Stimulated activated CD4-positive, alpha-beta T cell treated with anti-CD3 and anti-CD28 coated beads, TNF-alpha, amount 100 ng/mL, for 1 hour (primary cell): Measurements from ENCODE around the gene DIPK1B.

ENCODE experiments used
- DNase-seq, 3 donors: peaks; one replicate each; pipeline ENCODE4 v3.0.0-alpha.2; 2020; ENCODE audit warnings: low read depth in 3 of 3, low spot score in 1 of 3

DIPK1B gene

DNA sequence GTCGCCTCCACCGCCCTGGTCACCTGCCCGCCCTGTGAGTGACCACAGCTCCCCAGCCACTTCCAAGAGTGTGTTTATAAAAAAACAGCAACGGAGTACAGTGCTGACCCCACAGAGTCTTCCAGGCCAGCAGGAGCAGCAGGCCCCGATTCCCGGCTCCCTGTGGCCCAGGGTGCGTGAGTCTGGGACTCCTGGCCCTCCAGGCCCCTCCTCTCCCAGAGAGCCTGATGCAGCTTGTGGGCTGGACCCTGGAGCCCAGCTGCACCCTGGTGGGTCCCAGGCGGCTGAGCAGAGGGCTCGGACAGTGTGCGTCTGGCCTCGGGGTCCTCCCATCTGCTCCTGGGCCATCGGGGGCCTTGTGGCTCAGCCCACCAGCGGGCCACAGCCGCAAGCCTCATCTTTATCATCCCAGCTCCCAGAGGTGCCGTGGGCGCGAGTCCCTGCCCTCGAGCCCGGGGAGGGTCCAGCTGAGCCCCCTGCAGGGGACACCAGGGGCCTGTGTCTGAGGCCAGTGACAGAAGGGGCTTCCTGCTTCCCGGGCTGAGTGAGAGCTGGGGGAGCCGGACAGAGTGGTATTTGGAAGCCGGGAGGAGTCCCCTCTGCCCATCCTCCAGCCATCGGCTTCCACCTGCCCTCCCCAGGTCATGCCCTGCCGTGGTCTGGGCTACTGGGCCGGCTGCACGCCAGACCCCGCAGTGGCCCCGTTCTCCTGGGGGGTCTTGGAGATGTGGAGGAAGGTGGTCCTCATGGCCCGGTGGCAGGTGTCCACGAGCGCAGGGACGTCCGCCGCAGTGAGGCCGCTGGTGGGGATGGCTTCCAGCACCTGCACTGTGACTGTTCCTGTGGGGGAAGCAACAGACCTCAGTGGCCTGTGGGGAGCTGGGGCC, 39.0 kb upstream of the DIPK1B start:
- DNase-seq = no peak

DNA sequence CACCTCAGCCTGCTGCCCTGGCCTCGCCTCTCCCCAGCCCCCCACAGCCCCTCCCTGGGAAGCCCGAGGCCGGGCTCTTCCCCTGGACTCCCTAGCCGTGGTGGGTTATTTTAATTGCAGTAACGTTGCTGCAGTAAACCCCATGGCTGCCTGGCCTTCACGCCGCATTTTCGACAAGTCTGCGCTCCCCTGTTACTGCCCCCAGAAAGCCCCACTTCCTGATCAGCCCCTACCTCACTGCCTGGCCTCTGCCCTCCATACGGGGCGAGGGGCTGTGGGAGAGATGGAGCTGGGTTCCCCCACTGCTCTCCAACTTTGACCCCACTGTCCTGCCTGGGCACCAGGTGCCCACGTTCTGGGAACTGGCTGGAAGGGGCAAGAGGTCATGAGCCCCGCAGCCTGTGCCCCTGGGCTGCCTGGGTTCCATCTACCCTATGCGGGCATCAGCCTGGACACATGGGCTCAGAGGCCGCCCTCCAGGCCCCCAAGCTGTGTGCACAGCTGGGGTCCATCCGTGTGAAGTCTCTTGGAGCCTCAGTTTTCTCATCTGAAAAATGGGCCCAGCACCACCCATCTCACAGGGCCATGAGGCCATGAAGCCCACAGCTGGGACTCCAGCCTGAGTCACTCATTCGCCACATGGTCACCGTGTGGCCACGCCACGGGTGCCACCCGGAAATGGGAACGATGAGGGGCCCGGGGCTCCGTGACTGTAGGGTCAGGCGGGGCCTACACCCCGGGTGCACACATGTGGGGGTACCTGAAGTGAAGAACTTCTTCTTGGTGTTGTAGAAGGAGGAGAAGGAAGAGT, 38.2 kb upstream of the DIPK1B start:
- DNase-seq = no peak

DNA sequence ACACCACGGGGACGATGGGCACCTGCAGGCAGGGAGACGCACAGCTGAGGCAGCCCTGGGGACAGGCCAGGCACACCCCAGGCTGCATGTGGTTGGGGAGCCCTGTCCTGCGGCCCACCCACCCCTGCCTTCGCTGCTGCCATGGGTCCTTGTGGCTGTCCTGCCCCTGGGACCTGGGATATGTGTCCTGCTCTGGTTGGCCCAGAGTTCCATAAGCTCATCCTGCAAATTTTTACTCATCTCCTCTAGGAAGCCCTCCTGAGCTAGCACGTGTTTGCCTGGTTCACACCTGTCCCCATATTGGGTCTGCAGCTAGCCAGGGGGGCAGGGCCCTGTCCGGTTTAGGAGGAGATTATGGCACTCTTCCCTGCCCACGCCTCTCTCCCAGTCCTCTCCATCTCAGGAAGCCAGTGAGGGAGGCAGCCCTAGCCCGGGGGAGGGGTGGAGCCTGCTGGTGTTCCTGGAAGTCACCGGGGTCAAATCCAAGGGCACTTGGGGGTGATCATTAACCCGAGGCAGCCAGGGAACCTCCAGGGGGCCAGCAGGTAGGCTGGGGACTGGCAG, 37.5 kb upstream of the DIPK1B start:
- DNase-seq = no peak

DNA sequence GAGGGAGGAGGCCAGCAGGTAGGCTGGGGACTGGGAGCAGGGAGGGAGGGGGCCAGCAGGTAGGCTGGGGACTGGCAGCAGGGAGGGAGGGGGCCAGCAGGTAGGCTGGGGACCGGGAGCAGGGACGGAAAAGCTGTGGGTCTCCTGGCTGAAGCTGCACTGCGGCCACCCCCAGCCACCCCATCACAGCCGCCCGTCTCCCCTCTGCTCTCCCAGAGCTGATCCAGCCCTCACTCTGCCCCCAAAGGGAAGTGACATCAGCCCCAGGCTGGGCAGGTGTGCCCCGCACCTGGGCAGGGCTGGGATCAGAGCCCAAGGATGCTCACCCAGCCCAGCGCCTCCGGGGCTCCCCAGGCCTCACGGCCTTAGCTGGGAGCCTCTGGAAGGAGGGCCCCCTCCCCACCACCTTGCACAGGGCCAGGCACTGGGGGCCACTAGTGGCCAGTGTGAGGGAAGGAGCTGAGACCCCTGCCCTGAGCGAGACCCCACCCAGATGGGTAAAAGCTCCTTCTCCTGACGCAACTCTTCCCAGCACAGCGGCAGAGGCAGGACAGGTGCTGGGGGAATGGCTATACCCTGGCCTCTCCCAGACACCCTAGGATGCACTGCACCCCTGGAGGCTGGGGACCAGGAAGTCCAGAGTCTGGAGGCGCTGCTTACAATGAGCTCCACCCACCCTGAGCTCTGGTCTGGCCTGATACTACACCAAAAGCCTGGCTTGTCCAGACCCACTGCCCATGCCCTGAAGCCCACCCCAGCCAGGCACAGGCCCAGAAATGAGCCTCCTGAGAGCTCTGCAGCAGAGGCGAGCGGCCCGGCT, 36.7 kb upstream of the DIPK1B start:
- DNase-seq = no peak

DNA sequence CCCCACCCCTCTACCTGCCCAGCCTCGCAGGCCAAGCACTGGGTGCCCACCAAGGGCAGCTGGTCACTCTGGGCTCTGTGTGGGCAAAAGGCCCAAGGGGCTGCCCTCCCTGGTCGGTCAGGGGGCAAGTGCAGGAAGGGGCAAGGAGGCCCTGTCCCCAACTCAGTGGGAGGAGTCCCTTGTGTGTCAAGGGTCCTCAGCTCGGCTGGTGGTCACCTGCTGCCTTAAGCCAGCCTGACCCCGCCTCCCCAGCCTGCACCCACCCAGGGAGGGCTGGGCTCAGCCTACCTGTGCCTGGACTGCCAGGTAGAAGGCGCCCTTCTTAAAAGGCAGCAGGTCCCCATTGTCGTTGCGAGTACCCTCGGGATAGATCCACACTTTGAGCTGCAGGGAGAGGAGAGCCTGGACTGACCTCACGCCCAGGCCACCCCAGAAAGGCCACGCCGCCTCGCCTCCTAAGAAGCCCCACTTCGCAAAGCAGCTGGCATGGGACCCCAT, 36.0 kb upstream of the DIPK1B start:
- DNase-seq = no peak

DNA sequence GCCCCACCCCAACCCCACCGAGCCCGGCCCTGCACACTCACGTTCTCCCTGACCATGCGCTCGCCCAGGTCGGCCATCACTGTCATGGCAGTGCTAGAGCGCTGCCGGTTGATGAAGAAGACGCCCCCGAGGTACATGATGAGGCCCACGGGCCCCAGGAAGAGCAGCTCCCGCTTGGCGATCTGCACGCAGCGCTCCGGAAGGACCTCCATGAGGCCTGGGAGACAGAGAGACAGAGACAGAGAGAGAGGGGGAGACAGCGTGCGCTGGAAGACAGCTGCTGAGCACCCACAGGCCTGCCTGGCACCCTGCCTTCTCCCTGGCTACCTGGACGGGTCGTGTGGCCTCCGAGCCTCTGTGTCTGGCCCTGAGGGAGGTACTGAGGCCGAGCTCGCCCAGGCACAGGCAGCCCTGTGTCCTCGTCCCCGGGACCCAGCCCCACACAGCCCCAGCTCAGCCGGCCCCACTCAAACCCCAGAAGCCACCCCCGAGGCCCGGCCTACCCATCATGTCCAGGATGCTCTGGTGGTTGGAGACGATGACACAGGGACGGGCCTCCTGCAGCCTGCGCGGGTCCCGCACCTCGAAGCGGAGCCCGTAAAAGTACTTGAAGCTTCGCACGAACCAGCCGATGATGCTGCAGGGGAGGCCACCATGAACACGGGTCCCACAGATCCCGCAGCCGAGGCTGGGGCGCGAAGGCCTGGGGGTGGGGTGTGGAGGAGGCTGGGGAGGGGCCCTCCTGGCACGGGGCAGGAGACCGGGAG, 35.3 kb upstream of the DIPK1B start:
- no peak for DNase-seq

DNA sequence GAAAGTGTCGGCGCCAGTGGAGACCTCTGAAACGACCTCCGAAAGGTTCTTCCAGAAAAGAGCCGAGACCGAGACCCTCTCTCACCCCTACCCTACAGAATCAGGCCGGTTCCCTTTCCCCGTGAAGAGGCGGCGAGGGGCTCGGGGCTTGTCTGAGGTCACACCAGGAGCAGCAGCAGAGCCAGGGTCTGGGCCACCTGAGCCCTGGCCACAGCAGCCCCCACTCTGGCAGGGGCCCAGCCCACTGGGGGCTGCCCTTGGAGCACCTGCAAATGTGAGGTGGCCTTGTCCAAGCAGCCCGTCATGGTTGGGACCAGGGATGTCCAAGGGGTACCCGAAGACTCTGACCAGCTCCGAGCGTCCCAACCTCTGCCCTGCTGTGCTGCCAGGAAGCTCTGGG, 34.3 kb upstream of the DIPK1B start:
- no peak for DNase-seq

DNA sequence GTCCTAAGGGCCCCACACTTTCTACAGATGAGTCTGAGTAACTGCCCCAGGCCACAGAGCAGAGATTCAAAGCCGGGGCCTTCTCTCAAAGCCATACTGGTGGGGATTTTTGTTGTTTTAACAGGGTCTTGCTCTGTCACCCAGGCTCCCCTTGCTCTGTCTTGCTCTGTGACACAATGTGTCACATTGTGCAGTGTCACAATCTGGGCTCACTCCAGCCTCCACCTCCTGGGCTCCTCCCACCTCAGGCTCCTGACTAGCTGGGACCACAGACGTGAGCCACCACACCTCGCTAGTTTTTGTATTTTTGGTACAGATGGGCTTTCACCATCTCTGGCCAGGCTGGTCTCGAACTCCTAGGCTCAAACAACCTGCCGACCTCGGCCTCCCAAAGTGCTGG, 33.7 kb upstream of the DIPK1B start:
- no peak for DNase-seq

DNA sequence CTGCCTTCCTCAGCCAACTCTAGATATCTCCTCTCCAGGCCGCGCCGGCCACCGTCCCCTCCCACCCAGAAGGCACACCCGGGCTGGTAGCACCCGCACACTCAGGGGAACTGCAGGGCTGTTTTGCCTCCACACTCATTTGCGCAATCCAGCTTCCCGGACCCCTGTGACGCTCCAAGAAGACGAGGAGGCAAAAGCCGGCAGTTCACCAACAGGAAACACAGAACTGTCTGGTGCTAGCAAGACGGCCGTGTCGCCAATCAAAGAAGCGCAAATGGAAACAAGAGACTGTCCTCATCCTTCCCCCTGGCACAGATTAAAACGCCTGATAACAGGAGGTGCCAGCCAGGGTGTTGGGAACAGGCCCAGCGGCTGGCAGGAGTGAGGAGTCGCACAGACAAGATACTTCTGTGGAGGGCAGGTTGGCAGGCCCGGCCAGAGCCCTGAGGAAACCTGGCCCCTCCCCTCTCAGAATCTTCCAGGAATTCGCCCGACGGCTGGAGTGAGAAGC, 32.9 kb upstream of the DIPK1B start:
- no peak for DNase-seq

DNA sequence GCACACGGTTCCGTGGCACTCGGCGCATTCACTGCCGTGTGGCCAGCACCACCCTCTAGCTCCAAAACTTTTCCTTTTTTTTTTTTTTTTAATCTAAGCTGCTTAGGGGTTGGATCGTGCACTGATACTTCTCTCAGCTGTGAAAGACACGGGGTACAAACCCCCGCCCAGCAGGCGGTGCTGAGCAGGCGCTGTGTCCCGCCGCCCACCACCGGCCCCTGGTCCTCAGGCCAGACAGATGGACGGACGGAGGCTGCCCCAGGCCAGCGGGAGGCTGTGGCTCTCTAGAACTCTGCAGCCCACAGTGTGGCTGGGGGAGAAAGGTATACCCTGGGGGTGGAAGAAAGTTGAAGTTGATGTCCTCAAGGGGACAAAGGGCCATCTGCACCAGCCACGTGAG, 31.3 kb upstream of the DIPK1B start:
- no peak for DNase-seq

DNA sequence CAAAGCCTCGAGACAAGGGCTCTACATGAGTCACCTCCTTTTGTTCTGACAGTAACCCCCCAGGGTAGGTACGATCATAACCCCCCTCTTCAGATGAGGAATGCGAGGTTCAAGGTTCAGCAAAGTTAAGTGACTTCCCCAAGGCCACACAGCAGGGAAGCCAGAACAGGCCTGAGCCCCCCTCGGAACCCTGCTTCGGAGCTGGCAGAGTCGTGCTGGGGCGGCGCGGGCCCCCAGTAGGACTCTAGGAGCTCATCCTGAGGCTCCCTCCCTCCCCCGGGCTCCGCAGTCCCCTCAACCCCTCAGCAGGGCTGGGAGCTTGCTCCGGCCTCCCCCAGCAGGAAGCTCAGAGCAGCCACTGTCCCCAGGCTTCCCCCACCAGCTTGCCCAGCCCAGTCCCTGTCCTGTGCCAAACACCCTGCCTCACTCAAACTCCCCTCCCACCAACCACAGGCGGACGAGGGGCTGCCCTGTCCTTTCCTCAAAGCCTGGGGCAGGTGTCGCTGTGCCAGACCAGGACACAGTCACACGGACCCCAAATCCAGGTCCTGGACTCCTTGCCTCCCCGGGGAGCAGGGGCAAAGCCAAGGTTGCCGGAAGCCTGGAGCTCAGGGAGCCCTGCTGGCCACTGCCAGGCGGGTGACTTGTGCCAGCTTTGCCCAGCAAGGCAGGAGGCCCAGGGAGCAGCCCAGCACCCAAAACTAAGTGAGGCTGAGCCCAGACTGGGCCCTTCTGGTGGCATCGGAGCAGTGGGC, 30.2 kb upstream of the DIPK1B start:
- DNase-seq = no peak

DNA sequence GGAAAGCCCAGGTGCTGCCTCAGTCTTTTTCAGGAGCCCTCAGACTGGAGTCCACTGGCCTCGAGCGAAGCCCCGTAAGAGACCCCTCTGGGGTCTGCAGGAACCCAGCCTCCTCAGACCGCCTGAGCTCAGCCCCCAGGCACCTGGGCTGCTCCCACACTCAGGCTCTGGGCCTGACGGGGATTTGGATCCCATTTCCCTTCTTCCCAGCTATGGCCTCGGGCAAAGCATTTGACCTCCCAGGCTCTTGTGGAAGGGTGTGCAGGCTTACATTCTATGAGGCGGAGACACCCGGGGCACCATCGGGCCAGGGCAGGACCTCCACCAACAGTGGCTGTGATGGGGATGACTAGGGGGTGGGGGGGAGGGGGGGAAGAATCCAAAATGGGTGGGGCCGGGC, 29.7 kb upstream of the DIPK1B start:
- no peak for DNase-seq

DNA sequence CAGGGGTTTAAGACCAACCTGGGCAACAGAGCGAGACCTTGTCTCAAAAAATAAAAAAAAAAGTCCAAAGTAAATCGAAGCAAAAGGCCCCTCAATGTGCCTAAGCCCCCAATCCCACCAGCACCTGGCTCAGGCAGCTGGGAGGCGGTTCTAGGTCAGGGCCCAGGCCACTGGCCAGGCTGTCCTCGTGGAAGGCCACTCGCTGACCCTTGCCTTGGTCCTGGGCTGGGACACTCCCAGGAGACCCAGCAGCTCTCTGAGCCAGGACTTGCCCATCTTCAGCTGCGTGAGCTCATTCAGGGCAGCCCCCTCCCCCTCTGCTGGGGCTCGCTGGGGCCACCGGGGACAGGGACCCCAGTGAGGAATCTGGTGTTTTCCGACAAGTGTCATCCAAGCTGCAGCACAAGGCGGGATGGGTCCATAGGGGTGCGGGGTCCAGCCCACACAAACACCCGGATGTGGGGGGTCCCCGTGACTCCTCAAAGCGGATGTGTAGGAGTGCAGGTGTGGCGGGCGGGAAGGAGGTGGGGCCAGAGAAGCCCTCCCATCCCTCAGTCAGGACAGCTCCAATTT, 29.1 kb upstream of the DIPK1B start:
- no peak for DNase-seq

DNA sequence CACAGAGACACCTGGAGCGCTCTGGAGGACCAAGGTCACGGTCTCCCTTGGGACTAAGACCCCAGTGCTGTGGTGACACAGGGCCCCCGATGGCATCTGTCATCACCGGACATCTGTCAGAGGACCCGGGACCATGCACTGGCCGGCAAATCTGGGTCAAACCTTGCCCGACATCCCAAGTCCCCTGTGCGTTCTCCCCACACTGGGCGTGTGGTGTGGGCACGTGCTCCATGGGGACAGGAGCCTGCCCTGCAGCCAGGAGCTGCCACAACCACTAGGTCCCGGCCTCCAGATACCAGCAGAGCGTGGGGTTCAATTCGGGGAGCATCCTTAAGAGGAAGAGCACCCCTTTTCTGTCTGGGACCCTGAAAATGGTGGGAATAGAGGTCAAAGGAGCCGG, 28.6 kb upstream of the DIPK1B start:
- DNase-seq = no peak

DNA sequence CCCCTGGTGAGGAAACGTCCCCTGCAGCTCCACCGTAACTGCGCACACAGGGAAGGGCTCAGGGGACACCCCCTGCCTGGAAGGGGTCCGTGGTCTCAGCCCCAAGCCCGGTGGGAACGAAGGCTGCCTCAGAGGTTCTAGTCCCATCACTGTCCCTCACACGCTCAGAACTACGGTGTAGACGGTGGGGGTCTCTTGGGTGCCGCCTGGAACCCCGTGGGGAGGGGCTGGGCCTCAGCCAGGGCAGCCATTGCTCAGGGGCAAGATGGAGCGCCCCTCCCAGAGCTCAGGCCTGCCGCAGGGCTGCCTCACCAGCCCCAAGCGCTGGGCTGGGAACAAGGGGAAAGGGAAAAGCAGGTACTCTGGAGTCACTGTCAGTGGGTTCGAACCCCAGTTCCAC, 28.0 kb upstream of the DIPK1B start:
- DNase-seq = no peak

DNA sequence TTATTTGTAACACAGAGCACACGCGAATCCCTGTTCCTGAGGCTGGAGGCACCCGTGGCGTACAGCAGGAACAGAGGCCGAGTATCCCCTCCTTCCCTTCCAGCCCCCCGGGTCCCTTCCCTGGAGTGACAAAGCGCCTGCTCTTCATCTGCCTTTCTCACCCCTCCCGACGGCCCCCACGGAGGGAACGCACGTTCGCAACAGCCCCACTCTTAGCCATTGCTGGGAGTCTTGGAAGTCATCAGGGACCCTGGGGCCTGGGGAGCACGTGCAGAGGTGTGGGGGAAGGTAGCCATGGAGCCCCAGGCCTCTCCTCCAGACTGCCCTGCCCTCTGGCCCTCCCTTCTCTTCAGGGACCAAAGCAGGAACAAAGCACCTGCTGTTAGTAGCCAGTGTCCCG, 27.6 kb upstream of the DIPK1B start:
- DNase-seq = no peak

DNA sequence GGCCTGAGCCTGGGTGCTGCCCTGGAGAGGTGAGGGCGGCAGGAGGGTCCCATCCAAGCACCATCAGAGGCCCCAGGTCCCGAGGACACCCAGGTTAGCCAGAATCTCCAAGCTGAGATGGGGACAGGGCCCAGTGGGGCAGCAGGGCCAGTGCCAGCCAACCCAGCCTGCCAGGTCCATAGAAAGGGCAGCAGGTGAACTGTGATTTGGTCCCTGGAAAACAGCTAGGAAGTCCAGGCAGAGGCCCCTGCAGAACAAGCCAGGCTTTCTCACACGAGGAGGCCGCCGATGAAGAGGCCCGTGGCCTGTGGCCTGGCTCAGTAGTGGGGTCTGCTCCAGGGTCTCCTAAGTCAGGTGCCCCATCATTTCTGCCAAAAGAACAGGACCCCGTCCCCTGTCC, 27.2 kb upstream of the DIPK1B start:
- DNase-seq = no peak

DNA sequence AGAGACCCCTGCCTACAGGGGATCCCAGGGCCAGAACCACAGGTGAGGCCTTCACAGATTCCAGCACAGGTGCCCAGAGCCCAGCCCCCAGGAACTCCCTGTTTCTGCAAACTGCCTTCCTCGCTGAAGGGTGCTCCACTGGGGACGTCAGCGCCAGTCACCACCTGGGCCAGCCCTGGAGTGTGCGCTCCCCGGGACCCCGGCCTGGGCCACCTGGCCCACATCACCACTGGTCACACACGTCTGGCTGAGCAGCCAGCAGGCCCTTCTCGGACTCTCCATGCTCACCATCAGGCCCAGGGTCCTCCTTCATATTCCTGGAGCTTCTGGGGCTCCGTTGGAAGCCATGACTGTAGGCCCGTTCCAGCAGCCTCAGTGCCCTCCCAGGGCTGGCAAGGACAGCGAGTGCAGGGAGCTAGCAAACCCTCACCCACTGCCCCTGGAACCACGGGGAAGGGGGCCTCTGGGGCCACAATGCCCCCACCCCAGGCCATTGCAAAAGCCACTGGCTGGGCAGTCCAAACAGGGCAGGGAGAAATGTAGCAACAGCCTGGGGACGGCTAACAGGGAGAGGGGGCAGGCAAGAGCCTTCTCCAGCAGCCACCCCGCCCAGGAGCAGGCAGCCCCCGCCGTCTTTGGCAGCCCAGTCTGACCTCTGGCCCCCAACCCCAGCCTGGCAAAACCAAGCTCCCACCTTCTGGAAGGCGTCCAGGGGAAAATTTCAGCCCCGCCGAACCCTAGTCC, 26.4 kb upstream of the DIPK1B start:
- no peak for DNase-seq

DNA sequence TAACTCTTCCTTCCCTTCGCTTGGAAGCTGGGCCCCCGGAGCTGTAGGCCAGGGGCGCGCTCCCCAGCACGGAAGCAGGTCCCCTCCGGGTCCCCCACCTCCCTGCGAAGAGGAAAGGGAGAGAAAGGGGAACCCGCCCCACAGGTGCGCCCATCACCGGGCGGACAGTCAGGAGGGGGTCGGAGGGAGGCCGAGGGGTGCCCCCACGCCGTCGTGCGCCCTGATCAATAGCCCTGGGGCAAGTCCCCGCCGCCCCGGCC, 25.9 kb upstream of the DIPK1B start:
- DNase-seq = no peak
